Globus pallidus (tissue), 1 donor: ENCODE results near the gene RNF145.
"Not testable (repeated sequence)": the region's sequence is repeated elsewhere in the genome, so short reads cannot be mapped to it uniquely, and the experiment has no call there.

Source experiments
- DNase-seq: peaks from one replicate; pipeline ENCODE4 v3.0.0-alpha.2; 2015; ENCODE audit warnings: low spot score

The RNF145 gene

DNA sequence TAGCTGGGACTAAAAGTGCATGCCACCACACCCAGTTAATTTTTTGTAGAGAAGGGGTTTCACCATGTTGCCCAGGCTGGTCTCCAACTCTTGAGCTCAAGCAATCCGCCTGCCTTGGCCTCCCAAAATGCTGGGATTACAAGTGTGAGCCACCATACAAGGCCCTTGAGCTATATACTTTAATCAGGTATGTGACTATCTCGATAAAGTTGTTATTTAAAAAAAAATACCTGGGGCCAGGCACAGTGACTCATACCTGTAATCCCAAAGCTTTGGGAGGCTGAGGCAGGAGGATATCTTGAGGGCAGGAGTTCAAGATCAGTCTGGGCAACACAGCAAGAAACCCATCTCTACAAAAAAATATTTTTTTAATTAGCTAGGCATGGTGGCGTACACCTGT, 19.2 kb downstream of the RNF145 start:
- no peak for DNase-seq

- no peak for DNase-seq
Observed at GRCh38 chr5:159189310-159189709, 20.0 kb downstream of the RNF145 start.

DNA sequence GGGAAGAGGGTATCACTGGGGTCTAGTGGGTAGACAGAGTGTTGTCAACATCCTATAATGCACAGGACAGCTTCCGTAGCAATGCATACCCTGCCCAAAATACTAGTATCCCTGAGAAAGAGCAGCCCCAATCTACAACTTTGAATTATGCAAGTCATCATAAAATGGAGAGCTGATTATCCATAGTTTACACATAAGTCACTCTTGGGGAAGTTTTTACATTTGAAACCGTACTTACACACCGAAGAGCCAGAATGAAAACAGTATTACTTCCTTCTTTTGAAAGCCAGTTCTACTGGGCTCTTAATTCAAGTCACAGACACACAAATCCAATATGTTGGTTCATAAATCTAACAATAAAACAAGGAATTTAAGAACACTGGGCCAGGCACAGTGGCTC, 21.6 kb downstream of the RNF145 start:
- no peak for DNase-seq

GRCh38 chr5:159186319-159186718, 23.0 kb downstream of the RNF145 start:
- no peak for DNase-seq

DNA sequence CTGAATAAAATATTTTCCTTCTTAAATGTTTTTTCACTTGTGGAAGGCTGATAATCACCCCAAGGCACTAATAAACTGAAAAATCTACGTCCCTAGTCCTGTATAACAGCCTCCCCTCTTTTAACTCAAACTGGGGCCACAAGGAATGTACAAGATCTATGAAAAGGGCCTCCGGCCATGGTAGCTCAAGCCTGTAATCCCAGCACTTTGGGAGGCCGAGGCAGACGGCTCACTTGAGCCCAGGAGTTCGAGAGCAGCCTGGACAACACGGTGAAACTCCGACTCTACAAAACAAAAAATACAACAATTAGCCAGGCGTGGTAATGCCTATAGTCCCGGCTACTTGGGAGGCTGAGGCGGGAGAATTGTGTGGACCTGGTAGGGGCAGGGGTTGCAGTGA, 23.6 kb downstream of the RNF145 start:
- DNase-seq: no peak

- DNase-seq: no peak
Observed at GRCh38 chr5:159184858-159185381, 24.4 kb downstream of the RNF145 start.

DNA sequence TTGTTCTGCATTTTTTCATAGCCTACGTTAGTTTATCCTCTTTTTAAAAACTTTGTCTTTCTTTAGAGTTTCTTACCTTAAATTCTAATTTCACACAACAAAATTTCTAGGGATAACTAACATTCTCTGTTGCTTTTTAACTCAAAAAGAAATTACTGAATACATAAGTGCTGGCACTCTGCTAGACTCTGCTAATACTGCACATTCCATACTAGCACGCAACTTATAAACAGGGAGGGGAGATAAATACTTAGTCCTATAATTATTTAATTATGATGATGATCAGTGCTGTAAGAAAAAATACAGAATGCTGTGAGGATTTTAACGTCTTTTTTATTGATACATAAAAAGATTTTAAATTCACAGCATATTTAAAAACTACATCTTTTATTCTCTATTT, 25.1 kb downstream of the RNF145 start:
- no peak for DNase-seq

- DNase-seq: no peak
Observed at GRCh38 chr5:159183247-159183646, 26.1 kb downstream of the RNF145 start.

- no peak for DNase-seq
Observed at GRCh38 chr5:159182691-159183090, 26.7 kb downstream of the RNF145 start.

DNA sequence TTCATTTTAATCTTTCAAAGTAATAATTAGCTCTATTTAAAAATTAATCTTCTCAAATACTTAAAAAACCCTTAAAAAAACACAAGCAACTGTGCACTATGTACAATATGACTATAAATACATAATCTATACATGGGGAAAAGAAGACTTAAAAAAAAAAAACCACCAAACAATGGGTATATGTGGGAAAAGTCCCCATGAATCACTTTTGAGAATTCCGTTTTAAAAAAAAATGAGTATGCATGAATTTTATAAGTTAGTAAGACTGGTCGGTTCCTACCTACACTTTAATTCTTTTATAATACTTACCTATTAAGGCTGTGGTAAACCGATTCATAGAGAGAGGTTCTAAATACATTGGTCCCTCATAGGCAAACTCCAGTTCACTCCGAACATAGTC, 27.7 kb downstream of the RNF145 start:
- DNase-seq: no peak

DNA sequence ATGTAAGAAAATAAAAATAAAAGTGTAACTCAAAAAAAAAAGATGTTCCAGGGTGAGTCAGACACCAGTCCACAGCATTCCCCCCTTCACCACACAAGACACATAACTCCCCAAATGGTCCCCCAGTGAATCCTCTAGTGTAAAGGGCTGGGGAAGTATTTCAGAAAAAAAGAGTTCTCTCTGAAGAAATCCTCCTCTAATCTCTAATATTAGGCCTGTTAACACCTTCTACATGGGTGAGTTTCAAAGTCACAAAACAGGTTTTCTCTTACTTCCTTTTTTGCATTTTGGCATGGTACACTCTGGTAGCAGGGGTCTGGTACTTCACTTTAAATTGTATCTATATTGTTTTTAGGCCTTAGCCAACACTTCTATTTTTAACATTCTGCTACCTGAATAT, 28.2 kb downstream of the RNF145 start:
- no peak for DNase-seq

GRCh38 chr5:159179529-159180305, 29.6 kb downstream of the RNF145 start:
- DNase-seq: no peak

DNA sequence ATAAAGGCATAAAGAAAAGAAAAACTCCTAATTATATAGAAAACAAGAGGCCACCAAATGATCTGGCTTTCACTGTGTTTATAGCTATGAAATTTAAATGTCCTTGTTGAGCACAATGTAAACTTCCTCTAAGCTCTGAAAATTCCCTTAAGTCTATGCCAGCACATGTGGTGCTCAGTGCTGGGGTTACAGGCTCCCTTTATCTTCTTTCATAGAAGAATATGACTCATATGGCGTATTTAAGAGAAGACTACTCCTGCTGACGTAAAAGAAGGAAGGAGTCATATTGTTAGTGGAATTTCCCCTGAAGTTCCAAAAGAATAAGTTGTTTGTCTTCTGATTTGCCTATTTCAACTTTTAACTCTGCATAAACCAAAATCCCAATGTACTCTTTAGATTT, 30.4 kb downstream of the RNF145 start:
- no peak for DNase-seq

GRCh38 chr5:159175547-159175946, 33.8 kb downstream of the RNF145 start:
- DNase-seq: no peak

GRCh38 chr5:159174511-159175168, 34.7 kb downstream of the RNF145 start:
- DNase-seq: no peak

GRCh38 chr5:159171274-159171673, 38.1 kb downstream of the RNF145 start:
- no peak for DNase-seq

- no peak for DNase-seq
Observed at GRCh38 chr5:159170021-159170420, 39.3 kb downstream of the RNF145 start.

GRCh38 chr5:159166416-159166815, 42.9 kb downstream of the RNF145 start:
- DNase-seq: no peak

- DNase-seq: no peak
Observed at GRCh38 chr5:159163701-159164046, 45.7 kb downstream of the RNF145 start.

- DNase-seq: no peak
Observed at GRCh38 chr5:159163027-159163700, 46.2 kb downstream of the RNF145 start.

- DNase-seq: no peak
Observed at GRCh38 chr5:159161361-159162214, 47.8 kb downstream of the RNF145 start.

GRCh38 chr5:159158553-159159091, 50.7 kb downstream of the RNF145 start:
- not testable (repeated sequence) for DNase-seq
